Adipocyte (in vitro differentiated cells): Measurements from ENCODE around the gene POLD4.

Experiments
- DNase-seq: peaks from one replicate; pipeline ENCODE4 v3.0.0-alpha.2; 2015; ENCODE audit warnings: low read depth
- H3K27me3 ChIP-seq: replicated peaks from 2 replicates; pipeline ENCODE4 v1.7.0; 2013; ENCODE audit warnings: mild to moderate bottlenecking, low read length, moderate library complexity; ENCODE audit not compliant: control insufficient read depth, insufficient read depth
- H3K36me3 ChIP-seq: 2 replicates; pipeline ENCODE4 v1.7.0; 2013; ENCODE audit warnings: low read length, mild to moderate bottlenecking, moderate library complexity; ENCODE audit not compliant: control insufficient read depth, insufficient read depth, severe bottlenecking
- H3K4me1 ChIP-seq: 2 replicates; pipeline ENCODE4 v1.7.0; 2013; ENCODE audit warnings: mild to moderate bottlenecking, low read length, moderate library complexity; ENCODE audit not compliant: control insufficient read depth, insufficient read depth
- H3K4me3 ChIP-seq: 2 replicates; pipeline ENCODE4 v1.7.0; 2013; ENCODE audit warnings: mild to moderate bottlenecking, low read length, moderate library complexity
- H3K9ac ChIP-seq: 2 replicates; pipeline ENCODE4 v1.7.0; 2013; ENCODE audit warnings: mild to moderate bottlenecking, low read length, moderate library complexity
- H3K9me3 ChIP-seq: 2 replicates; pipeline ENCODE4 v1.7.0; 2013; ENCODE audit warnings: mild to moderate bottlenecking, low read length, moderate library complexity; ENCODE audit not compliant: control insufficient read depth

The POLD4 gene

GRCh38 chr11:67355023-67355793, 1.9 kb upstream of the POLD4 start:
- DNase-seq, result peak; percentile 33
- H3K4me3 ChIP-seq, result peak overlapping the region; percentile 28
- no peaks in the 10 kb centered on the region for H3K9me3 ChIP-seq
- H3K36me3 ChIP-seq, result no peaks in the 10 kb centered on the region
- no peaks in the 10 kb centered on the region for H3K27me3 ChIP-seq
- H3K9ac ChIP-seq, result peak overlapping the region; percentile 98
- H3K4me1 ChIP-seq, result peaks cover 58% of the 10 kb centered on the region

DNA sequence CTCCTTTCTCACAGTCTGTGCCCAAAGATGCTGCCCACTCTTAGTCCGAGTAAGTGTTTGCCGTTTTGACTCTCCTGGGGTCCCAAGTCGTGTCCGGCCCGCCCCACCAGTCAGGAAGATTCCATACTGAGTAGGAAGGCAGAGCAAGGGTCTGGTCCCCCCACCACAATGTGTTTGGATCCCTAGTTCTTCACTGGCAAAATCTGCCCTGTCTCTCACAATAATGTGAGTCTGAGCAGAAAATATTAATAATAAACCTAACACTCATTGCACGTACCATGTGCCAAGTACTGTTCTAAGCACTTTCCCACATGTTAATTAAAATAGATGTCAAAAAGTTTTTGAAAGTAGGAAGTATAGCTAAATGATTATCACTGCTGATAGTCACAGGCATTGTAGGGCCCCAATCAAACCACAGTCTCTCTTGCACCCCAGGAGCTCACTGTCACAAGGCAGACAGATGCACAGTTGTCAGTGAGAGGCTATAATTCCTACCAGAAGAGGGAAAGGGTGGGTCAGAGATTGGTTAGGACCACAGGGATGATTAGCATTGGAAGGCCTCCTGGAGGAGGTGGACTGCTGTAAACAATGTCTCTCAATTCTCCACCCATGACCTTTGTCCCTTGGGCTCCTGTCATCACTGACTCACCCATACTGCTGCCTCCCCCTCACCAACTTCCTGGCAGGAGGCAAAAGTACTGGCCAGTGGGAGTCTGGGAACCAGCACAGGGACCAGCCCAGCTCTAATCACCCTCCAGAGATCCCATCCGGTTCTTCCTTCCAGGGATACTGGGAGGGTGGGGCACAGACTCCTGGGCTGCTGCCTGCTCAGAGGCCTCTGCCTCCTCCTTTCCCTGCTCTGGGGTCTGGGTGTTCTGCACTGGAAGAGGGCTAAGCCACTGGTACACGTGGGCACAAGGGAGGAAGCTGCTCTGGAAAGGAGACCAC, 1.0 kb upstream of the POLD4 start:
- Histone ChIP-seq H3K4me3 (peak overlapping the region; percentile 75), H3K4me1 (peaks cover 67% of the 10 kb centered on the region), H3K27me3 (no peaks in the 10 kb centered on the region), H3K9me3 (no peaks in the 10 kb centered on the region), H3K9ac (peak overlapping the region; percentile 98), H3K36me3 (no peaks in the 10 kb centered on the region)
- peak; percentile 82 for DNase-seq

DNA sequence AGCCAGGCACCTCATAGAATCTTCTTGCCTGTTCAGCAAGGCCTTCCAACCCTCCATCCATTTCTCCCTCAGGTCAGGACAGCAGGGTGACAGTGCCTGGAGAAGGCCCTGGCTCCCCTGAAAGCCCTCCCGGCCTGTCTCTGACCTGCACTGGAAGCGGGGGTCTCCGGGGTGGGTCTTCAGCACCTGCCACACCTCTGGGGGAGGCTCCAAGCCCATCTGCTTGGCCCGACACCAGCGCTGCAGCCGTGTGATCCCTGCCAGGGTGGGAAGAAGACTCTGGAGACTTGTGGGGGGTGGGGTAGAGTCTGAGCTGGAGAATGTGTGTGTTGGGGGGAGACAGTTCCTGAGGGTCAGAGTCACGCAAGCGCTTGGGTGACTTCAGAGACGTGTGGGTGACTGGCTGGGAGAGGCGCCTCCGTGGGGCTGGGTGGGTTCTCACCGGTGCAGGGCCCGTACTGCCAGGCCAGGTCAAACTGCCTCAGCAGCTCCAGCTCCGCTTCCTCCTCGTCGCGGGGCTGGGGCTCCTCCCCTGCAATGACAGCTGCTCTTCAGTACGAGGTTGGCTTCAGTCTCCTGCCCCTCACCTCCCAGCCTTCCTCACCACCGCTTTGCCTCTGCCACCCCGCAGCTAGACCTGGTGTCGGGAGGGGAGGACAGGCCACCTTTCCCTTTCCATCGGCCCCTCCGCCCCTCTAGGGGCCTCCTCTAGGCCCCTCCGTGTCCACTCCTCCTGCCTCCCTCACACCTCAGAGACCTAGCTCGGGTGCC, 615 bp downstream of the POLD4 start:
- H3K9ac ChIP-seq, result peak overlapping the region; percentile 98
- no peaks in the 10 kb centered on the region for H3K9me3 ChIP-seq
- H3K27me3 ChIP-seq, result no peaks in the 10 kb centered on the region
- H3K4me1 ChIP-seq, result peaks cover 68% of the 10 kb centered on the region
- H3K36me3 ChIP-seq, result no peaks in the 10 kb centered on the region
- H3K4me3 ChIP-seq, result peak overlapping the region; percentile 93
- DNase-seq, result no peak

- no peaks in the 10 kb centered on the region for H3K36me3 ChIP-seq
- peak; percentile 89 for DNase-seq
- peaks cover 62% of the 10 kb centered on the region for H3K4me1 ChIP-seq
- H3K9me3 ChIP-seq, result no peaks in the 10 kb centered on the region
- H3K9ac ChIP-seq, result peak overlapping the region; percentile 57
- no peak overlapping the region for H3K4me3 ChIP-seq
- no peaks in the 10 kb centered on the region for H3K27me3 ChIP-seq
Measured at GRCh38 chr11:67351275-67352005, 1.9 kb downstream of the POLD4 start.

DNA sequence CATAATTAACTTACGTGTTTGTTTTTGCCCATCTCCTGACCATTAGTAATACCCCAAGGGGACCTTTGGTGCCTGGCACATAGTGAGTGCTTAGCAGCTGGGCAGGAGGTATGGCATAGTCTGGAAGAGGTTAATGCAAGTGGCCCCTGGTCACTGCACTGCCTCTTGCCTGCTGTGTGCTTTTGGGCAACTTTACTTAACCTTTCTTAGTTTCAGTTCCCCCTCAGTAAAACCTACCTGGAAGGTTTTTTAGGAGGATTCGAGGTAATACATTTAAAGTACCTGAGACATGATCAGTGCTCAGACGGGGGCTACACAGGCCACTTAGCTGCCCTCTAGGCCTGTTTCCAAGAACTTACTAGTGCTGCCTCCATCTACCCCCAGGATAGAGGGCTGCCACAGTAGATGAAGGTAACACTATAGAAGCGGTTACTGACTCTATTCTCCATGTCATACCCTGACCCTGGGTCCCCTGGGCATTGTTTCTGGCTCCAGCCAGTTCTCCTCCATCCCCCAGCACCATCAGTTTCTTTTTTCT, 3.3 kb downstream of the POLD4 start:
- no peaks in the 10 kb centered on the region for H3K9me3 ChIP-seq
- no peak overlapping the region for H3K9ac ChIP-seq
- DNase-seq, result no peak
- no peaks in the 10 kb centered on the region for H3K36me3 ChIP-seq
- H3K4me1 ChIP-seq, result peaks cover 53% of the 10 kb centered on the region
- no peaks in the 10 kb centered on the region for H3K27me3 ChIP-seq
- H3K4me3 ChIP-seq, result no peak overlapping the region

- DNase-seq, result no peak
- Histone ChIP-seq H3K4me3 (no peak overlapping the region), H3K36me3 (no peaks in the 10 kb centered on the region), H3K4me1 (peaks cover 48% of the 10 kb centered on the region), H3K9ac (no peak overlapping the region), H3K27me3 (no peaks in the 10 kb centered on the region), H3K9me3 (no peaks in the 10 kb centered on the region)
Measured at GRCh38 chr11:67349457-67349856, 3.9 kb downstream of the POLD4 start.

DNA sequence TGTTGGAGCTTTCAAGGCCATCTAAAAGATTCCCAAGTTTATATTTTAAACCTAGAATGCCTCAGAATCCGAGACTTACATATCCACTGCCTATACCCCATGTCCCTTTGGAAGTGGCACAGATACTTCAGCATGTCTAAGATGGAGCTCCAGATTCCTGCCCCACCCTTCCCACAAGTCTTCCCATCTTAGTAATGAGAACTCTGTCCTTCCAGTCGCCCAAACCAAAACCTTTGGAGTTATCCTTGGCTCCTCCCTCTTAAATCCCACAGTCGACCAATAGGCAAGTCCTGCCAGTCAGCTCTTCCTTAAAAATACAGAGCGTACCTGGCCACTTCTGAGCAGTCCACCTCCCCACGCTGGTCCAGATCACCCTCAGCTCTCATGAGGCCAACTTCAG, 4.3 kb downstream of the POLD4 start:
- no peak for DNase-seq
- H3K4me1 ChIP-seq, result peaks cover 44% of the 10 kb centered on the region
- H3K27me3 ChIP-seq, result no peaks in the 10 kb centered on the region

DNA sequence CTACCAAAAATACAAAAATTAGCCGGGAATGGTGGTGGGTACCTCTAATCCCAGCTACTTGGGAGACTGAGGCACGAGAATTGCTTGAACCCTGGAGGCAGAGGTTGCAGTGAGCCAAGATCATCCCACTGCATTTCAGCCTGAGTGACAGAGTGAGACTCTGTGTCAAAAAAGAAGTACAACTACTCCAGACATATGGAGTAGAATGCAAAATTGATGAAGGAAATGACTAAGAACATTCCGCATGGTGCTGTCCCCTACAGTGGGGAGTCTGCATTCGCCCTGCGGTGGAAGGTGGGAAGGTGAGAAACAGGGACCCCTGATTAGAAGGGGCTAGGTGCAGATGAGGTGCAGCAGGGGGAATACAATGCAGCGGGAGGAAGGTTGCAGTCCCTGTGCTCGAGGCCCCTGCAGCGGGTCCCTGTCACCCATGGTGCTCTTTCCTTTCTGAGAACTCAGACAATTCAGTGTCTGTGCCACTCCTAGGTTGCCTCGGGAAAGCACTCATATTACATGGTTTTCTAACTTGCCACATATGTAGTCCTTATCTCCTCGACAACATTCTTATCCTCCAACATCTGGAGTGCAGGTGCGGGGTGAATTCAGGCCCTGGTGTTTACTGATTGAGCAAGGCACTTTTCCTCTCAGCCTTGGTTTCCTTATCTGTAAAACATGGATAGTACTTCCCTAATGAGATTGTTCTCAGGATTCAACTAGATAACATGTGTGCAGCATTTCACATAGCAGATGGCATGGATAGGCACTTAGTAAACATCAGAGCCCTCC, 5.2 kb downstream of the POLD4 start:
- H3K27me3 ChIP-seq, result no peaks in the 10 kb centered on the region
- no peak overlapping the region for H3K4me3 ChIP-seq
- no peak overlapping the region for H3K9ac ChIP-seq
- no peaks in the 10 kb centered on the region for H3K36me3 ChIP-seq
- H3K4me1 ChIP-seq, result peaks cover 40% of the 10 kb centered on the region
- H3K9me3 ChIP-seq, result no peaks in the 10 kb centered on the region
- DNase-seq, result peak; percentile 27

More for the DNA sequence above, 4.3 kb downstream of the POLD4 start:
- no peak overlapping the region for H3K4me3 ChIP-seq
- H3K9me3 ChIP-seq, result no peaks in the 10 kb centered on the region
- no peak overlapping the region for H3K9ac ChIP-seq
- H3K36me3 ChIP-seq, result no peaks in the 10 kb centered on the region

GRCh38 chr11:67345920-67346819, 7.2 kb downstream of the POLD4 start:
- Histone ChIP-seq H3K4me3 (no peak overlapping the region), H3K36me3 (no peaks in the 10 kb centered on the region), H3K9ac (no peak overlapping the region), H3K27me3 (no peaks in the 10 kb centered on the region), H3K9me3 (no peaks in the 10 kb centered on the region), H3K4me1 (peaks cover 34% of the 10 kb centered on the region)
- peak; percentile 70 for DNase-seq
